HepG2 (cell line): ENCODE data around the gene SHROOM1. TPM values are rescaled to one million over a fixed set of nuclear protein-coding genes. Genes with fewer than 3 reads are reported as not detected.

Experiments
- ATAC-seq: fragments of 200-7000 bp; cut with Tn5 transposase; 3 replicates; pipeline ENCODE4 v1.9.1; 2020; ENCODE audit warnings: mild to moderate bottlenecking, moderate library complexity
- Bru-seq: library from RNA; stranded (reverse); fragments of 400-500 nt; gene quantifications from one replicate; lab custom pipeline; 2021; lab: Mats Ljungman, UMichigan
- BruChase-seq, 2 experiments: library from RNA; stranded (reverse); fragments of 400-500 nt; gene quantifications; one replicate each; lab custom pipeline; 2021; lab: Mats Ljungman, UMichigan
- BruUV-seq: library from RNA; stranded (reverse); fragments of 400-500 nt; replicated peaks from 2 replicates; lab custom pipeline; 2021; lab: Mats Ljungman, UMichigan
- CTCF ChIA-PET: fragments of 300-600 bp; formaldehyde crosslinking; extraction: SDS; loops from one replicate; lab custom pipeline; 2021; ENCODE audit warnings: low total read pairs, inconsistent platforms, low intra/inter-chr PET ratio; lab: Yijun Ruan, JAX
- POLR2A ChIA-PET: fragments of 350-600 bp; sonication (Branson Sonifier 250); formaldehyde crosslinking; loops from one replicate; lab custom pipeline; 2020; ENCODE audit warnings: antibody characterized with exemption, inconsistent platforms; lab: Yijun Ruan, JAX
- DNase-seq: peaks from one replicate; pipeline ENCODE4 v3.0.0-alpha.2; 2015; ENCODE audit warnings: low spot score
- FAIRE-seq: peaks from 3 replicates; lab custom pipeline; 2011; peaks lifted over from hg19 to GRCh38; lab: Jason Lieb, UNC
- H2AFZ ChIP-seq: one replicate; pipeline ENCODE4 v1.6.1; 2011; ENCODE audit warnings: low read length, inconsistent platforms
- H3K27ac ChIP-seq: fragments of 300-600 bp; 3 replicates; pipeline ENCODE4 v1.8.0; 2011; ENCODE audit warnings: mixed run types, mild to moderate bottlenecking, mixed read lengths, low read length, inconsistent platforms; ENCODE audit not compliant: insufficient read depth; ENCODE audit errors: extremely low read length
- H3K27me3 ChIP-seq, 2 experiments: fragments of 200-600 bp in 1 of 2; 2 replicates in 1 of 2; 3 replicates in 1 of 2; pipeline versions ENCODE4 v1.6.0 to v1.8.0; 2011; ENCODE audit warnings: low read length in 2 of 2, mild to moderate bottlenecking in 2 of 2, moderate library complexity in 2 of 2, inconsistent platforms in 1 of 2; ENCODE audit not compliant: insufficient read depth in 2 of 2, control insufficient read depth in 1 of 2
- H3K36me3 ChIP-seq, 2 experiments: fragments of 200-600 bp in 1 of 2; replicated peaks in 1 of 2; 2 replicates in 1 of 2; 3 replicates in 1 of 2; pipeline versions ENCODE4 v1.5.1 to v1.8.0; 2011; ENCODE audit warnings: low read length in 2 of 2, inconsistent platforms in 1 of 2; ENCODE audit not compliant: insufficient read depth in 2 of 2, control insufficient read depth in 1 of 2
- H3K4me1 ChIP-seq: 2 replicates; pipeline ENCODE4 v1.5.1; 2012; ENCODE audit warnings: low read length, inconsistent platforms; ENCODE audit not compliant: insufficient read depth
- H3K4me2 ChIP-seq: 2 replicates; pipeline ENCODE4 v1.6.0; 2011; ENCODE audit warnings: low read depth, low read length, inconsistent platforms
- H3K4me3 ChIP-seq, 3 experiments: fragments of 200-600 bp in 1 of 3; sonication (generic), shearing (Covaris generic) in 1 of 3; replicated peaks in 1 of 3; 2 replicates each; pipeline ENCODE4 v1.5.1; 2011 to 2016; ENCODE audit warnings: low read length in 3 of 3, inconsistent platforms in 2 of 3, low read depth in 2 of 3, mild to moderate bottlenecking in 2 of 3, control low read depth in 1 of 3, mixed read lengths in 1 of 3; ENCODE audit not compliant: insufficient read depth in 1 of 3
- H3K79me2 ChIP-seq: one replicate; pipeline ENCODE4 v1.6.1; 2011; ENCODE audit warnings: low read length, inconsistent platforms; ENCODE audit not compliant: insufficient read depth
- H3K9ac ChIP-seq: 2 replicates; pipeline ENCODE4 v1.6.0; 2011; ENCODE audit warnings: mild to moderate bottlenecking, low read depth, low read length, inconsistent platforms; ENCODE audit not compliant: insufficient read depth
- H3K9me3 ChIP-seq: 2 replicates; pipeline ENCODE4 v1.5.1; 2012; ENCODE audit warnings: mild to moderate bottlenecking, low read length
- H4K20me1 ChIP-seq: 2 replicates; pipeline ENCODE4 v1.6.0; 2011; ENCODE audit warnings: inconsistent platforms, mild to moderate bottlenecking, low read length, moderate library complexity; ENCODE audit not compliant: insufficient read depth
- ESRRA ChIP-seq: sonication (generic); formaldehyde crosslinking; IDR thresholded peaks from 2 replicates; pipeline ENCODE4 v1.5.1; 2020; ENCODE audit warnings: mild to moderate bottlenecking, low read depth, missing genetic modification reagents
- HDAC1 ChIP-seq: sonication (generic); formaldehyde crosslinking; IDR thresholded peaks from 2 replicates; pipeline ENCODE4 v1.5.1; 2020; ENCODE audit warnings: mild to moderate bottlenecking, missing genetic modification reagents
- IKZF4 ChIP-seq: sonication (generic); formaldehyde crosslinking; IDR thresholded peaks from 2 replicates; pipeline ENCODE4 v1.5.1; 2020; ENCODE audit warnings: borderline replicate concordance, mild to moderate bottlenecking, low read depth, missing genetic modification reagents; ENCODE audit errors: not compliant biosample characterization
- ISL2 ChIP-seq: sonication (generic); formaldehyde crosslinking; IDR thresholded peaks from 2 replicates; pipeline ENCODE4 v1.5.0; 2020; ENCODE audit warnings: missing genetic modification reagents
- NFIC ChIP-seq: IDR thresholded peaks from 2 replicates; pipeline ENCODE4 v1.6.1; 2012; ENCODE audit warnings: mild to moderate bottlenecking, low read length, inconsistent platforms
- STAT6 ChIP-seq: sonication (generic); formaldehyde crosslinking; IDR thresholded peaks from 2 replicates; pipeline ENCODE4 v1.4.0; 2020; ENCODE audit warnings: missing genetic modification reagents, mild to moderate bottlenecking, borderline replicate concordance
- ZNF205 ChIP-seq: IDR thresholded peaks from 2 replicates; pipeline ENCODE4 v1.6.1; 2018; ENCODE audit warnings: missing biosample characterization, missing genetic modification reagents
- ZNF546 ChIP-seq: sonication (generic); formaldehyde crosslinking; conservative IDR thresholded peaks from 2 replicates; pipeline ENCODE4 v1.8.1; 2023; ENCODE audit warnings: mild to moderate bottlenecking, missing genetic modification reagents
- ZNF614 ChIP-seq: IDR thresholded peaks from 2 replicates; pipeline ENCODE4 v1.6.1; 2018; ENCODE audit warnings: missing biosample characterization, missing genetic modification reagents, inconsistent platforms, borderline replicate concordance
- WGBS: methylation state at CpG from one replicate; pipeline ENCODE4 v1.1.6; 2017; ENCODE audit warnings: low lambda C conversion rate; 5-methylcytosine and 5-hydroxymethylcytosine counted together
- in situ Hi-C: cut with HindIII; loops from 2 replicates; pipeline ENCODE4 v1.10.0; 2017; ENCODE audit warnings: low pct_unique_long_range_greater_than_20kb; ENCODE audit not compliant: extremely low pct_ligation_motif_present
- intact Hi-C: fragments of 100-400 bp; cut with micrococcal nuclease; formaldehyde crosslinking; loops from one replicate; pipeline ENCODE4 v1.10.0; 2022; ENCODE audit not compliant: unreplicated experiment
- long read RNA-seq, 2 experiments: library from RNA in 1 of 2; library from polyadenylated mRNA in 1 of 2; stranded (forward) in 1 of 2; unstranded in 1 of 2; transcript quantifications; one replicate each; pipeline ENCODE4 v2.0.0, GENCODE V29; 2019 to 2022
- polyA minus RNA-seq, 3 experiments: library from RNA; depleted of rRNA, polyadenylated mRNA; stranded (reverse); fragments of >200 nt; gene quantifications; 2 replicates each; pipeline ENCODE4 v1.2.3, GENCODE V29; 2011; ENCODE audit warnings: low replicate concordance in 1 of 3
- polyA plus RNA-seq, 8 experiments: library from polyadenylated mRNA; depleted of rRNA in 3 of 8; stranded (reverse) in 7 of 8; unstranded in 1 of 8; fragments of >200 nt; fragmentation: Illumina TruSeq in 4 of 8; extraction: Trizol in 4 of 8; gene quantifications; 2 replicates each; pipeline versions ENCODE4 v1.2.1 to v1.2.3, GENCODE V29; 2011 to 2016; ENCODE audit warnings: low read depth in 4 of 8, missing spikeins in 1 of 8, mixed read lengths in 1 of 8; ENCODE audit not compliant: insufficient read depth in 1 of 8
- total RNA-seq, 5 experiments: library from RNA; depleted of rRNA; stranded (reverse); fragments of >200 nt; fragmentation: Illumina TruSeq; extraction: Trizol; gene quantifications; 2 replicates each; pipeline ENCODE4 v1.2.3, GENCODE V29; 2016; ENCODE audit warnings: low read depth in 1 of 5
- TF ChIP-seq, protein P1 (sequence below), 2 experiments: fragments of 450-650 bp in 1 of 2; sonication (generic) in 1 of 2; formaldehyde crosslinking; IDR thresholded peaks; 2 replicates each; pipeline versions ENCODE4 v1.5.0 to v1.8.0; 2020 to 2022; ENCODE audit warnings: mild to moderate bottlenecking in 1 of 2, missing genetic modification reagents in 1 of 2
- TF ChIP-seq, protein P2 (sequence below): sonication (generic); formaldehyde crosslinking; IDR thresholded peaks from 2 replicates; pipeline ENCODE4 v1.4.0; 2020; ENCODE audit warnings: missing genetic modification reagents, borderline replicate concordance

The SHROOM1 gene
- 8.9 and 18.2 TPM in 2 replicates for total RNA-seq (2016; rRNA removed; fragmentation: Illumina TruSeq; extraction: Trizol)
- 2.9 and 3.0 TPM in 2 replicates for total RNA-seq (2016; cell fraction: cytosol; rRNA removed; fragmentation: Illumina TruSeq; extraction: Trizol; ENCODE audit: low read depth)
- total RNA-seq (2016; cell fraction: insoluble cytoplasmic fraction; rRNA removed; fragmentation: Illumina TruSeq; extraction: Trizol) = 8.5 and 16.1 TPM in 2 replicates
- 6.2 and 8.3 TPM in 2 replicates for total RNA-seq (2016; cell fraction: membrane; rRNA removed; fragmentation: Illumina TruSeq; extraction: Trizol)
- total RNA-seq (2016; cell fraction: nucleus; rRNA removed; fragmentation: Illumina TruSeq; extraction: Trizol) = 14.0 and 18.5 TPM in 2 replicates
- 25.7 and 34.5 TPM in 2 replicates for polyA plus RNA-seq (2011; rRNA removed)
- 18.4 and 21.6 TPM in 2 replicates for polyA plus RNA-seq (2011; cell fraction: cytosol; rRNA removed)
- 60.0 and 62.0 TPM in 2 replicates for polyA plus RNA-seq (2011; cell fraction: nucleus; rRNA removed)
- 12.5 and 16.7 TPM in 2 replicates for polyA plus RNA-seq (2012)
- polyA plus RNA-seq (2016; cell fraction: cytosol; fragmentation: Illumina TruSeq; extraction: Trizol; ENCODE audit: low read depth) = 2.1 and 2.2 TPM in 2 replicates
- 11.5 and 14.1 TPM in 2 replicates for polyA plus RNA-seq (2016; cell fraction: insoluble cytoplasmic fraction; fragmentation: Illumina TruSeq; extraction: Trizol; ENCODE audit: low read depth)
- polyA plus RNA-seq (2016; cell fraction: membrane; fragmentation: Illumina TruSeq; extraction: Trizol; ENCODE audit: low read depth) = 4.6 and 5.0 TPM in 2 replicates
- 52.3 and 58.0 TPM in 2 replicates for polyA plus RNA-seq (2016; cell fraction: nucleus; fragmentation: Illumina TruSeq; extraction: Trizol; ENCODE audit: insufficient read depth, low read depth)
- 10.1 and 31.5 TPM in 2 replicates for polyA minus RNA-seq (2011; rRNA and poly(A)+ RNA removed; ENCODE audit: low replicate concordance)
- 14.4 and 20.5 TPM in 2 replicates for polyA minus RNA-seq (2011; cell fraction: cytosol; rRNA and poly(A)+ RNA removed)
- 29.1 and 42.4 TPM in 2 replicates for polyA minus RNA-seq (2011; cell fraction: nucleus; rRNA and poly(A)+ RNA removed)
- Bru-seq, nascent RNA = percentile 75 among the genes with signal in this experiment
- BruChase-seq, experiment 1, labeled RNA remaining after a 6-hour chase = percentile 73 among the genes with signal in this experiment
- percentile 76 among the genes with signal in this experiment for BruChase-seq, experiment 2, labeled RNA remaining after a 2-hour chase
- long read RNA-seq, experiment 1, partial matches to known transcripts = 6 of 10 reads
- long read RNA-seq, experiment 1, other reads (novel, unspliced or antisense) = 4 of 10 reads
- long read RNA-seq, experiment 2, partial matches to known transcripts = 15 of 50 reads
- long read RNA-seq, experiment 2, other reads (novel, unspliced or antisense) = 30 of 50 reads

DNA sequence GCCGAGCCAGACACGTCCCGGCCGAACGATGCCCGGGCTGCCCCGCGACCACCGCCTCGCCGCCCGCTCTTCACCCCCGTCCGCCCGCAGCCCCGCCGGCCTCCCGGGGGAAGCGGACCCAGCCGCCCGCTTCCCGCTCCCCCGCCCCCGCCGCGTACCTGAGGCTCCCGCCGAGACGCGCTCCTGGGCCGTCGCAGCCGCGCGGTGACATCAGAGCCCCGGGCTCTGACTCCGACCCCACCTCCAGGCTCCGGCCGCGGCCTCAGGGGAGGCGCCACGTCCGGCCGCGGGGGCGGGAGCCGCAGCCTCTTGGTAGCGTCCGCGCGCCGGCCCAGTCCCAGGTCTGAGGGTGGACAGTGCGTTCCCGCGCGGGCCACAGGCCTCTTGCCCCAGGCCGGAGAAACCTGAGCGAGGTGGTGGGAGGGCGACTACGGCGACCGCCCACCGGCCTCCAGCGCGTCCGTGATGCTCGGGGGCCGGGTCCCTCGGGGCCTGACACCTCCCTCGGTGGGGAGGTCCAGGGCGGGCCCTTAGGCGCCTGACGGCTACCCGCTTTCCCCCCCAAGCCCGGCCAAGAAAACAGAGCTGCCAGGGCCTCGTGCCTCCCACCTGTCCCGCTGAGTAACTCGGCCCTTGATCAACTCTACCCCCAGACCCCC is at the start of gene SHROOM1:
TSS of gene SHROOM1 (minus strand) at position 212 of the 659 bp plus-strand sequence. CDS start 4,507 bp downstream, outside the sequence.
- FAIRE-seq (no peak), DNase-seq (peak; percentile 66), ATAC-seq (peak; percentile 86)
- no peaks in the 10 kb centered on the region for H3K27me3 ChIP-seq
- in situ Hi-C loops (loop anchor here (5.0 kb wide), 1 partner anchor 42 kb away; the partner anchor contains the start of gene LEAP2), intact Hi-C loops (loop anchor here (1.0 kb wide), 2 partner anchors 36 to 53 kb away; partner anchors contain the start of genes GDF9 and UQCRQ)
- 0% methylated on average over 11 of the region's 78 CpGs for WGBS
- ChIA-PET POLR2A (interaction anchor here (0.7 to 6.6 kb wide), 11 partner anchors 10 to 221 kb away, joined by 3 to 91 read pairs (median 22); partner anchors contain the start of genes GDF9, HSPA4, KIF3A and LEAP2), CTCF (interaction anchor here (1.1 to 3.1 kb wide), 4 partner anchors 34 to 76 kb away, joined by 3 to 39 read pairs (median 6); partner anchors contain the start of genes GDF9 and UQCRQ)
- H3K4me1 ChIP-seq = peaks cover 67% of the 10 kb centered on the region
- no peaks in the 10 kb centered on the region for H3K9me3 ChIP-seq
- peaks cover 37% of the 10 kb centered on the region for H3K79me2 ChIP-seq
- H3K36me3 ChIP-seq = peaks cover 1 to 11% of the 10 kb centered on the region in 2 experiments; a peak in 3 of 5 replicates
- H3K4me2 ChIP-seq = peak within 1 kb of the TSS; percentile 93
- no peaks in the 10 kb centered on the region for H4K20me1 ChIP-seq
- BruUV-seq = no TSS peak
- peak within 1 kb of the TSS; percentile 90 for H3K27ac ChIP-seq
- no peak within 1 kb of the TSS for H2AFZ ChIP-seq
- H3K9ac ChIP-seq = peak within 1 kb of the TSS; percentile 96
- H3K4me3 ChIP-seq = peak within 1 kb of the TSS; percentile 79 to 94 (median 93)
- TF ChIP-seq ISL2 = peak; percentile 66; the same call in 1 of the 2 replicates
- 0 out of 2 replicates have a peak, but pooled peaks have one; percentile 41 for TF ChIP-seq ESRRA (CRISPR knock-in tag)
- TF ChIP-seq, protein P1, sequence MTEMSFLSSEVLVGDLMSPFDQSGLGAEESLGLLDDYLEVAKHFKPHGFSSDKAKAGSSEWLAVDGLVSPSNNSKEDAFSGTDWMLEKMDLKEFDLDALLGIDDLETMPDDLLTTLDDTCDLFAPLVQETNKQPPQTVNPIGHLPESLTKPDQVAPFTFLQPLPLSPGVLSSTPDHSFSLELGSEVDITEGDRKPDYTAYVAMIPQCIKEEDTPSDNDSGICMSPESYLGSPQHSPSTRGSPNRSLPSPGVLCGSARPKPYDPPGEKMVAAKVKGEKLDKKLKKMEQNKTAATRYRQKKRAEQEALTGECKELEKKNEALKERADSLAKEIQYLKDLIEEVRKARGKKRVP (CRISPR knock-in tag; IDR thresholded peaks at IDR 0.05) = peak in 1 of 2 experiments; percentile 64; a peak in 1 of 4 replicates
- TF ChIP-seq ZNF205 (CRISPR knock-in tag) = 0 out of 2 replicates have a peak, but pooled peaks have one; percentile 23
- TF ChIP-seq NFIC = no peak
- no peak for TF ChIP-seq STAT6 (CRISPR knock-in tag)
- TF ChIP-seq ZNF546 (CRISPR knock-in tag) = peak; percentile 58; the same call in 1 of the 2 replicates
- TF ChIP-seq ZNF614 = peak; percentile 85
- TF ChIP-seq HDAC1 (CRISPR knock-in tag) = peak; percentile 57; the same call in 1 of the 2 replicates
- TF ChIP-seq, protein P2, sequence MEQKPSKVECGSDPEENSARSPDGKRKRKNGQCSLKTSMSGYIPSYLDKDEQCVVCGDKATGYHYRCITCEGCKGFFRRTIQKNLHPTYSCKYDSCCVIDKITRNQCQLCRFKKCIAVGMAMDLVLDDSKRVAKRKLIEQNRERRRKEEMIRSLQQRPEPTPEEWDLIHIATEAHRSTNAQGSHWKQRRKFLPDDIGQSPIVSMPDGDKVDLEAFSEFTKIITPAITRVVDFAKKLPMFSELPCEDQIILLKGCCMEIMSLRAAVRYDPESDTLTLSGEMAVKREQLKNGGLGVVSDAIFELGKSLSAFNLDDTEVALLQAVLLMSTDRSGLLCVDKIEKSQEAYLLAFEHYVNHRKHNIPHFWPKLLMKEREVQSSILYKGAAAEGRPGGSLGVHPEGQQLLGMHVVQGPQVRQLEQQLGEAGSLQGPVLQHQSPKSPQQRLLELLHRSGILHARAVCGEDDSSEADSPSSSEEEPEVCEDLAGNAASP = 0 out of 2 replicates have a peak, but pooled peaks have one; percentile 18
- TF ChIP-seq IKZF4 (CRISPR knock-in tag) = peak; percentile 68
